Measurements from ENCODE around the gene SHMT1. TPM values are rescaled to one million over a fixed set of nuclear protein-coding genes. Genes with fewer than 3 reads are reported as not detected.

SHMT1 gene
- total and polyA plus RNA-seq, 10 donors = 9.1 to 68.7 (median 39.7) TPM

- Histone ChIP-seq H3K27me3 (replicated peaks in 1 of 7) (no peaks in the 10 kb centered on the region), H3K27ac (no peak overlapping the region), H3K36me3 (peaks cover 5 to 100% (median 98%) of the 10 kb centered on the region in 6 donors), H3K4me3 (no peak overlapping the region), H3K9me3 (no peaks in the 10 kb centered on the region), H3K4me1 (no peaks in the 10 kb centered on the region)
- intact Hi-C loops (cut with DNase I; ENCODE audit: low total_unique reads) = no loop called here
- TF ChIP-seq, protein P1, sequence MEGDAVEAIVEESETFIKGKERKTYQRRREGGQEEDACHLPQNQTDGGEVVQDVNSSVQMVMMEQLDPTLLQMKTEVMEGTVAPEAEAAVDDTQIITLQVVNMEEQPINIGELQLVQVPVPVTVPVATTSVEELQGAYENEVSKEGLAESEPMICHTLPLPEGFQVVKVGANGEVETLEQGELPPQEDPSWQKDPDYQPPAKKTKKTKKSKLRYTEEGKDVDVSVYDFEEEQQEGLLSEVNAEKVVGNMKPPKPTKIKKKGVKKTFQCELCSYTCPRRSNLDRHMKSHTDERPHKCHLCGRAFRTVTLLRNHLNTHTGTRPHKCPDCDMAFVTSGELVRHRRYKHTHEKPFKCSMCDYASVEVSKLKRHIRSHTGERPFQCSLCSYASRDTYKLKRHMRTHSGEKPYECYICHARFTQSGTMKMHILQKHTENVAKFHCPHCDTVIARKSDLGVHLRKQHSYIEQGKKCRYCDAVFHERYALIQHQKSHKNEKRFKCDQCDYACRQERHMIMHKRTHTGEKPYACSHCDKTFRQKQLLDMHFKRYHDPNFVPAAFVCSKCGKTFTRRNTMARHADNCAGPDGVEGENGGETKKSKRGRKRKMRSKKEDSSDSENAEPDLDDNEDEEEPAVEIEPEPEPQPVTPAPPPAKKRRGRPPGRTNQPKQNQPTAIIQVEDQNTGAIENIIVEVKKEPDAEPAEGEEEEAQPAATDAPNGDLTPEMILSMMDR (IDR thresholded peaks at IDR 0.05 in 8 of 11, conservative IDR thresholded peaks at IDR 0.05 in 3 of 11) = no peak
- no peak for TF ChIP-seq POLR2AphosphoS5 (IDR thresholded peaks at IDR 0.05)
- no peak for TF ChIP-seq POLR2A (IDR thresholded peaks at IDR 0.05)
- 88 to 98% (median 91%) methylated on average over 6 of the region's 6 CpGs for WGBS, 5 donors
- DNase-seq = no peak
Measured at GRCh38 chr17:18281788-18282187, 81.6 kb downstream of the SHMT1 start.

DNA sequence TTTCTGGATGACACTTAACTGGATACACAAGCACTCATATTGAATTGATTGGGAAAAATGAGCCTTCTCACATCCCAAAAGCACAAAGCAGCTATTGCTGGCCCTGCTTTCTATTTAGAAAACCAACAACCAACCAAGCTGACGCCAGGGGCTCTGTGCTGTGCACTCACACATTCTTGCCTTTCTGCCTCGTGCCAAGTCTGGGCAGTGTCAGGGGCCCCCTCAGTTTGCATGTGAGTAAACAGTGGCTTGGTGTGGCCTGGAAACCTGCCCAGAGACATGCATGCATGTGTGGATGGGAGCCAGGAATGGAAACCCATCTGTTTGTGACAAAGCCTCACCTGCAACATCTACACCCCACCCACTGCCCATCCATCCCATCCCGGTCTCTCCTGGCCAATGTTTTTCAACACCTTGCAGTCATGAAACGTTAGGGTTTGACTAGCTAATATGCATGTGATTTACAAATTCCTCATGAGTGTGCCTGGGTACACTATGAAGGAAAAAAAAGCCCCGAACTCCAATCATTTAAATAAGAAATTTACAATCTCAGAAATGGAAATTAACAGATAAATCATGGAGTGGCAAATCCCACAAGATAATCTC, 82.5 kb downstream of the SHMT1 start:
- no peak for TF ChIP-seq POLR2AphosphoS5 (IDR thresholded peaks at IDR 0.05)
- TF ChIP-seq, protein P1 (IDR thresholded peaks at IDR 0.05 in 8 of 11, conservative IDR thresholded peaks at IDR 0.05 in 3 of 11) = no peak
- no peak for TF ChIP-seq POLR2A (IDR thresholded peaks at IDR 0.05)
- Histone ChIP-seq H3K4me3 (no peak overlapping the region), H3K36me3 (peaks cover 5 to 100% (median 98%) of the 10 kb centered on the region in 6 donors), H3K27ac (no peak overlapping the region), H3K27me3 (replicated peaks in 1 of 7) (no peaks in the 10 kb centered on the region), H3K9me3 (no peaks in the 10 kb centered on the region), H3K4me1 (no peaks in the 10 kb centered on the region)
- 85 to 93% (median 87%) methylated on average over 5 of the region's 5 CpGs for WGBS, 5 donors
- no peak for DNase-seq
- intact Hi-C loops (cut with DNase I; ENCODE audit: low total_unique reads) = no loop called here

GRCh38 chr17:18280249-18280648, 83.1 kb downstream of the SHMT1 start:
- no peaks in the 10 kb centered on the region for H3K27me3 ChIP-seq (replicated peaks in 1 of 7)
- peaks cover 5 to 100% (median 94%) of the 10 kb centered on the region in 6 donors for H3K36me3 ChIP-seq
- TF ChIP-seq, protein P1 (IDR thresholded peaks at IDR 0.05 in 8 of 11, conservative IDR thresholded peaks at IDR 0.05 in 3 of 11) = no peak
- TF ChIP-seq POLR2AphosphoS5 (IDR thresholded peaks at IDR 0.05) (no peak), POLR2A (IDR thresholded peaks at IDR 0.05) (no peak)
- H3K4me3 ChIP-seq = no peak overlapping the region
- WGBS, 5 donors = 89 to 99% (median 95%) methylated on average over 3 to 4 of the region's 4 CpGs
- intact Hi-C loops (cut with DNase I; ENCODE audit: low total_unique reads) = no loop called here
- no peaks in the 10 kb centered on the region for H3K9me3 ChIP-seq
- DNase-seq = no peak
- H3K27ac ChIP-seq = no peak overlapping the region
- H3K4me1 ChIP-seq = no peaks in the 10 kb centered on the region

GRCh38 chr17:18278867-18279266, 84.5 kb downstream of the SHMT1 start:
- DNase-seq = no peak
- Histone ChIP-seq H3K36me3 (peaks cover 5 to 99% (median 92%) of the 10 kb centered on the region in 6 donors), H3K4me3 (no peak overlapping the region), H3K27ac (no peak overlapping the region), H3K9me3 (no peaks in the 10 kb centered on the region), H3K4me1 (no peaks in the 10 kb centered on the region), H3K27me3 (replicated peaks in 1 of 7) (no peaks in the 10 kb centered on the region)
- TF ChIP-seq, protein P1 (IDR thresholded peaks at IDR 0.05 in 8 of 11, conservative IDR thresholded peaks at IDR 0.05 in 3 of 11) = no peak
- no peak for TF ChIP-seq POLR2A (IDR thresholded peaks at IDR 0.05)
- no peak for TF ChIP-seq POLR2AphosphoS5 (IDR thresholded peaks at IDR 0.05)
- intact Hi-C loops (cut with DNase I; ENCODE audit: low total_unique reads) = no loop called here
- WGBS, 5 donors = 70 to 87% (median 83%) methylated on average over 3 of the region's 3 CpGs

Small RNA genes within 50 kb of the gene (microRNA-seq; reads per million reads assigned to microRNA genes)
- 0 to 0.36 (median 0) reads per million in 3 donors for gene MIR6778

Small RNA genes within 50 kb of the gene (small RNA-seq; reads per million reads assigned to genes)
- gene AL353997.5 = 0 reads per million in 4 donors

Other genes starting within 250 kb of the SHMT1 start
- gene ALKBH5, start 179.7 kb downstream of the SHMT1 start, total RNA-seq = 100 to 1,000 TPM in 3 of 7 donors, 10 to 100 TPM in 4; 73.7 to 120 (median 94.9) TPM
- 10 to 100 TPM; 27.1 to 51.5 (median 36.6) TPM for gene ALKBH5, start 179.7 kb downstream of the SHMT1 start, polyA plus RNA-seq
- 10 to 100 TPM; 10.7 to 23.4 (median 18.4) TPM for gene LLGL1, start 137.9 kb downstream of the SHMT1 start, total RNA-seq
- gene LLGL1, start 137.9 kb downstream of the SHMT1 start, polyA plus RNA-seq = 10 to 100 TPM in 1 of 3 donors, 1 to 10 TPM in 2; 2.9 to 11.2 (median 3.4) TPM
- 100 to 1,000 TPM; 272 to 346 (median 287) TPM for gene FLII, start 104.8 kb downstream of the SHMT1 start, total RNA-seq
- 100 to 1,000 TPM; 143 to 214 (median 211) TPM for gene FLII, start 104.8 kb downstream of the SHMT1 start, polyA plus RNA-seq
- gene MIEF2, start 102.9 kb downstream of the SHMT1 start, total RNA-seq = 10 to 100 TPM in 6 of 7 donors, 1 to 10 TPM in 1; 8.5 to 24.8 (median 13.5) TPM
- 1 to 10 TPM; 4.6 to 7.5 (median 4.8) TPM for gene MIEF2, start 102.9 kb downstream of the SHMT1 start, polyA plus RNA-seq
- 10 to 100 TPM; 42.0 to 60.1 (median 48.2) TPM for gene TOP3A, start 48.6 kb downstream of the SHMT1 start, total RNA-seq
- 10 to 100 TPM in 2 of 3 donors, 1 to 10 TPM in 1; 9.8 to 18.5 (median 12.7) TPM for gene TOP3A, start 48.6 kb downstream of the SHMT1 start, polyA plus RNA-seq
- gene SMCR8, start 48.3 kb downstream of the SHMT1 start, total RNA-seq = 10 to 100 TPM; 25.8 to 38.0 (median 32.3) TPM
- 1 to 10 TPM; 3.9 to 9.2 (median 4.0) TPM for gene SMCR8, start 48.3 kb downstream of the SHMT1 start, polyA plus RNA-seq
- gene EVPLL, start 14.2 kb upstream of the SHMT1 start, total RNA-seq = not detected
- not detected for gene EVPLL, start 14.2 kb upstream of the SHMT1 start, polyA plus RNA-seq
- 1 to 10 TPM in 5 of 7 donors, under 1 TPM in 2; 0.20 to 6.1 (median 2.3) TPM for gene LGALS9C, start 113.2 kb upstream of the SHMT1 start, total RNA-seq
- 1 to 10 TPM in 2 of 3 donors, under 1 TPM in 1; 0.59 to 2.1 (median 1.2) TPM for gene LGALS9C, start 113.2 kb upstream of the SHMT1 start, polyA plus RNA-seq

All from spleen (tissue), 11 donors.